HCT116 (cell line): ENCODE results near the gene CGNL1. TPM values are rescaled to one million over a fixed set of nuclear protein-coding genes. Genes with fewer than 3 reads are reported as not detected.

ENCODE experiments used
- ATAC-seq: fragments of 200-7000 bp; cut with Tn5 transposase; 2 replicates; pipeline ENCODE4 v1.9.1; 2020; ENCODE audit warnings: mild to moderate bottlenecking, moderate library complexity
- BruUV-seq: library from RNA; stranded (reverse); fragments of 400-500 nt; replicated peaks from 2 replicates; lab custom pipeline; 2021; lab: Mats Ljungman, UMichigan
- CTCF ChIA-PET: fragments of 300-600 bp; sonication (Branson Sonifier 250); formaldehyde crosslinking; loops from one replicate; lab custom pipeline; 2021; ENCODE audit warnings: antibody characterized with exemption; lab: Charles Lee
- POLR2A ChIA-PET: fragments of 300-600, 350-600 bp; sonication (Branson Sonifier 250); formaldehyde crosslinking; loops from one replicate; lab custom pipeline; 2021; ENCODE audit warnings: antibody characterized with exemption; lab: Charles Lee
- RAD21 ChIA-PET, 2 experiments: fragments of 300-600 bp; sonication (Branson Sonifier 250); formaldehyde crosslinking; loops; one replicate each; lab custom pipeline; 2023; ENCODE audit warnings: low total read pairs in 2 of 2; ENCODE audit not compliant: uncharacterized antibody in 2 of 2, unreplicated experiment in 2 of 2, low non-redundant PET in 1 of 2; lab: Charles Lee
- DNase-seq: peaks from one replicate; pipeline ENCODE4 v3.0.0-alpha.2; 2010; ENCODE audit warnings: low read depth, low spot score
- H2AFZ ChIP-seq: fragments of 200-600 bp; shearing (Covaris generic), sonication (generic); 2 replicates; pipeline ENCODE4 v1.6.1; 2017; ENCODE audit warnings: low read depth, mixed run types, mixed read lengths, antibody characterized with exemption, low read length; ENCODE audit not compliant: poor library complexity, severe bottlenecking
- H3K27ac ChIP-seq: 2 replicates; pipeline ENCODE4 v1.5.1; 2012; ENCODE audit warnings: low read depth, low read length
- H3K27me3 ChIP-seq: fragments of 200-600 bp; sonication (generic); 2 replicates; pipeline ENCODE4 v1.6.1; 2016; ENCODE audit warnings: mixed run types, low read length, mixed read lengths; ENCODE audit not compliant: insufficient read depth
- H3K36me3 ChIP-seq, 2 experiments: fragments of 200-500 bp in 1 of 2; fragments of 200-600 bp in 1 of 2; sonication (Bioruptor generic) in 1 of 2; sonication (generic) in 1 of 2; 2 replicates each; pipeline versions ENCODE4 v1.5.1 to v1.6.1; 2014 to 2016; ENCODE audit warnings: low read length in 2 of 2, inconsistent platforms in 1 of 2, mixed read lengths in 1 of 2, mixed run types in 1 of 2; ENCODE audit not compliant: insufficient read depth in 2 of 2, control insufficient read depth in 1 of 2
- H3K4me1 ChIP-seq, 2 experiments: fragments of 200-600 bp in 1 of 2; sonication (generic) in 1 of 2; 2 replicates each; pipeline versions ENCODE4 v1.5.1 to v1.6.1; 2012 to 2017; ENCODE audit warnings: low read length in 2 of 2, inconsistent platforms in 1 of 2, mild to moderate bottlenecking in 1 of 2, mixed read lengths in 1 of 2, mixed run types in 1 of 2, moderate library complexity in 1 of 2; ENCODE audit not compliant: insufficient read depth in 2 of 2, control insufficient read depth in 1 of 2
- H3K4me2 ChIP-seq: fragments of 200-600 bp; sonication (generic); 2 replicates; pipeline ENCODE4 v1.6.1; 2017; ENCODE audit warnings: mixed run types, low read length, mixed read lengths
- H3K4me3 ChIP-seq, 2 experiments: fragments of 200-600 bp in 1 of 2; sonication (generic) in 1 of 2; replicated peaks in 1 of 2; 2 replicates each; pipeline ENCODE4 v1.5.1; 2011 to 2016; ENCODE audit warnings: low read length in 2 of 2, control low read depth in 1 of 2, low read depth in 1 of 2, mild to moderate bottlenecking in 1 of 2, mixed read lengths in 1 of 2, mixed run types in 1 of 2
- H3K79me2 ChIP-seq: fragments of 200-600 bp; sonication (generic); 2 replicates; pipeline ENCODE4 v1.6.1; 2017; ENCODE audit warnings: mild to moderate bottlenecking, mixed run types, low read length, moderate library complexity, mixed read lengths; ENCODE audit not compliant: insufficient read depth
- H3K9ac ChIP-seq: fragments of 200-600 bp; sonication (generic); 2 replicates; pipeline ENCODE4 v1.6.1; 2016; ENCODE audit warnings: low read length, mixed read lengths
- H3K9me2 ChIP-seq: fragments of 200-600 bp; sonication (generic), shearing (Covaris generic); 2 replicates; pipeline ENCODE4 v1.6.1; 2017; ENCODE audit warnings: mixed run types, mild to moderate bottlenecking, moderate library complexity; ENCODE audit not compliant: insufficient read depth
- H3K9me3 ChIP-seq, 2 experiments: fragments of 200-500 bp in 1 of 2; fragments of 200-600 bp in 1 of 2; sonication (Bioruptor generic) in 1 of 2; sonication (generic) in 1 of 2; 2 replicates each; pipeline ENCODE4 v1.6.1; 2014 to 2017; ENCODE audit warnings: low read length in 2 of 2, mixed read lengths in 2 of 2, inconsistent platforms in 1 of 2, low read depth in 1 of 2, mild to moderate bottlenecking in 1 of 2, mixed run types in 1 of 2, moderate library complexity in 1 of 2; ENCODE audit not compliant: control insufficient read depth in 1 of 2, insufficient read depth in 1 of 2
- H4K20me1 ChIP-seq: fragments of 200-600 bp; sonication (generic), shearing (Covaris generic); 2 replicates; pipeline ENCODE4 v1.6.1; 2017; ENCODE audit warnings: mixed run types, mild to moderate bottlenecking, moderate library complexity; ENCODE audit not compliant: insufficient read depth
- ATF3 ChIP-seq: IDR thresholded peaks from 2 replicates; pipeline ENCODE4 v1.6.1; 2012
- CBX3 ChIP-seq: IDR thresholded peaks from 2 replicates; pipeline ENCODE4 v1.6.1; 2012; ENCODE audit warnings: low read depth
- CEBPB ChIP-seq: IDR thresholded peaks from 2 replicates; pipeline ENCODE4 v1.6.1; 2012; ENCODE audit warnings: low read depth
- CTCF ChIP-seq, 3 experiments: fragments of 200-600 bp in 1 of 3; sonication (generic) in 1 of 3; IDR thresholded peaks in 2 of 3; conservative IDR thresholded peaks in 1 of 3; 2 replicates each; pipeline ENCODE4 v1.5.1; 2012 to 2017; ENCODE audit warnings: low read depth in 2 of 3, low read length in 2 of 3, antibody characterized with exemption in 1 of 3, borderline replicate concordance in 1 of 3, control low read depth in 1 of 3, mild to moderate bottlenecking in 1 of 3, mixed read lengths in 1 of 3, mixed run types in 1 of 3, moderate library complexity in 1 of 3; ENCODE audit not compliant: insufficient read depth in 1 of 3
- EGR1 ChIP-seq: IDR thresholded peaks from 2 replicates; pipeline ENCODE4 v1.6.1; 2012; ENCODE audit warnings: low read depth
- EZH2 ChIP-seq: fragments of 200-600 bp; sonication (generic); IDR thresholded peaks from 2 replicates; pipeline ENCODE4 v1.6.1; 2017; ENCODE audit warnings: antibody characterized with exemption, mixed run types
- EZH2phosphoT487 ChIP-seq: fragments of 200-600 bp; IDR thresholded peaks from 2 replicates; pipeline ENCODE4 v1.6.1; 2018; ENCODE audit warnings: antibody characterized with exemption, borderline replicate concordance
- JUND ChIP-seq: IDR thresholded peaks from 2 replicates; pipeline ENCODE4 v1.6.1; 2012
- MAX ChIP-seq: IDR thresholded peaks from 2 replicates; pipeline ENCODE4 v1.6.1; 2012
- POLR2AphosphoS5 ChIP-seq: IDR thresholded peaks from 2 replicates; pipeline ENCODE4 v1.6.1; 2011; ENCODE audit warnings: mild to moderate bottlenecking, low read depth, low read length, moderate library complexity
- RAD21 ChIP-seq: IDR thresholded peaks from 2 replicates; pipeline ENCODE4 v1.6.1; 2012; ENCODE audit warnings: low read depth, mild to moderate bottlenecking
- REST ChIP-seq: IDR thresholded peaks from 2 replicates; pipeline ENCODE4 v1.6.1; 2012; ENCODE audit warnings: low read depth
- SRF ChIP-seq: IDR thresholded peaks from 2 replicates; pipeline ENCODE4 v1.6.1; 2012; ENCODE audit warnings: low read depth
- YY1 ChIP-seq: IDR thresholded peaks from 2 replicates; pipeline ENCODE4 v1.6.1; 2011; ENCODE audit warnings: low read length, low read depth, moderate library complexity, mild to moderate bottlenecking; ENCODE audit not compliant: insufficient replicate concordance; ENCODE audit errors: extremely low read depth
- ZBTB33 ChIP-seq: IDR thresholded peaks from 2 replicates; pipeline ENCODE4 v1.6.1; 2011; ENCODE audit warnings: mild to moderate bottlenecking, low read length, moderate library complexity; ENCODE audit not compliant: insufficient replicate concordance; ENCODE audit errors: extremely low read depth
- ZNF274 ChIP-seq: fragments of 200-500 bp; sonication (Bioruptor generic); IDR thresholded peaks from 2 replicates; pipeline ENCODE4 v1.6.1; 2014; ENCODE audit warnings: mild to moderate bottlenecking, low read depth, low read length, inconsistent platforms
- intact Hi-C: fragments of 100-400 bp; cut with micrococcal nuclease; formaldehyde crosslinking; loops from 2 replicates; pipeline ENCODE4 v1.10.0; 2022
- total RNA-seq: library from RNA; stranded (reverse); gene quantifications from one replicate; pipeline ENCODE4 v1.2.1, GENCODE V29; 2021; ENCODE audit not compliant: unreplicated experiment

CGNL1 gene
- total RNA-seq, 1 experiment from 2014 or later: 2.2 TPM

GRCh38 chr15:57583720-57584119, 207.4 kb downstream of the CGNL1 start:
- Histone ChIP-seq H3K27ac (no peak overlapping the region), H3K79me2 (no peaks in the 10 kb centered on the region), H3K9ac (no peak overlapping the region), H4K20me1 (no peaks in the 10 kb centered on the region), H3K36me3 (no peaks in the 10 kb centered on the region), H3K4me2 (no peak overlapping the region), H3K9me2 (no peaks in the 10 kb centered on the region), H3K9me3 (peaks cover 5 to 11% of the 10 kb centered on the region in 2 experiments; a peak in 2 of 4 replicates), H3K4me1 (no peaks in the 10 kb centered on the region), H3K27me3 (no peaks in the 10 kb centered on the region), H2AFZ (no peak overlapping the region), H3K4me3 (no peak overlapping the region)
- TF ChIP-seq CTCF (IDR thresholded peaks at IDR 0.05 in 2 of 3, conservative IDR thresholded peaks at IDR 0.05 in 1 of 3; ENCODE audit: borderline replicate concordance in 1 of 3, insufficient read depth in 1 of 3, low read depth in 2 of 3, low read length in 2 of 3) (no peak), CBX3 (no peak), ATF3 (no peak), SRF (no peak), REST (no peak), JUND (no peak), CEBPB (no peak), ZNF274 (no peak), YY1 (no peak), RAD21 (no peak), ZBTB33 (no peak), MAX (no peak), POLR2AphosphoS5 (no peak), EZH2phosphoT487 (no peak), EGR1 (no peak), EZH2 (no peak)
- ChIA-PET CTCF (no interaction called here), POLR2A (no interaction called here), RAD21 (no interaction called here)
- intact Hi-C loops: no loop called here
- no TSS peak for BruUV-seq
- ATAC-seq: no peak
- DNase-seq: no peak
